Measurements from ENCODE around the gene GINS2. TPM values are rescaled to one million over a fixed set of nuclear protein-coding genes. Genes with fewer than 3 reads are reported as not detected.

The GINS2 gene
- total RNA-seq, 1 experiment from 2014 or later: 52.7 TPM

DNA sequence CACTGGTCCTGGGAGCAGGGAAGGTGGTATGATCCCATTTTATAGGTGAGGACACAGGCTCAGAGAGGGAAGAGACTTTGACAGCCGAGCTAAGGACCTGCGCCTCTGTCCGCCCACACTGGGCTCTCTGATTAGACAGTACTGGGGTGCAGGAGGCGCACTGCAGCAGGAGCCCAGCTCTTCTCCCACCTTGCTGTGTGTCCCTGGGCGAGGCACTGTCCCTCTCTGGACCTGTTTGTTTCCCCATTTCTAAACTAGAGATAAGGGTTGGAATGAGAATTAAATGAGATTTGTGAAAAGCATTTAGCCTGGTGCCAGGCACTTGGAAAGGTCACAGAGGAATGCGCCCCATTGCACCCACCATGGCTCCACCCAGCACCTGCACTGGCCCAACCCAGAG, 19.6 kb upstream of the GINS2 start:
- Histone ChIP-seq H2BK120ac (ENCODE audit: low read depth, low read length, poor library complexity, severe bottlenecking) (no peak overlapping the region), H4K91ac (ENCODE audit: insufficient read length, low read depth, low read length) (no peak overlapping the region), H3K9ac (ENCODE audit: extremely low read depth, insufficient read length, low read length) (no peak overlapping the region), H3K23ac (ENCODE audit: insufficient read length, low read depth, low read length) (no peak overlapping the region), H3K4ac (ENCODE audit: low read depth, low read length) (no peak overlapping the region), H2BK15ac (ENCODE audit: low read depth, low read length) (no peak overlapping the region), H3K79me1 (ENCODE audit: insufficient read depth, low read depth, low read length, poor library complexity, severe bottlenecking) (no peaks in the 10 kb centered on the region), H2AFZ (ENCODE audit: low read length) (no peak overlapping the region), H3K23me2 (ENCODE audit: insufficient read length, low read depth, low read length, poor library complexity, severe bottlenecking) (no peaks in the 10 kb centered on the region), H3K4me1 (ENCODE audit: insufficient read depth, low read length) (no peaks in the 10 kb centered on the region), H3K56ac (ENCODE audit: insufficient read length, low read depth, low read length) (no peak overlapping the region), H3K27me3 (ENCODE audit: insufficient read depth, low read length) (no peaks in the 10 kb centered on the region), H3K4me2 (ENCODE audit: insufficient read depth, insufficient read length, low read length) (no peak overlapping the region), H4K20me1 (ENCODE audit: control insufficient read depth, insufficient read depth, insufficient read length) (no peaks in the 10 kb centered on the region), H2AK5ac (ENCODE audit: insufficient read length, low read length) (no peak overlapping the region), H2BK12ac (ENCODE audit: insufficient read length, low read depth, low read length) (no peak overlapping the region), H3K18ac (ENCODE audit: insufficient read length, low read depth, low read length) (no peak overlapping the region), H3K79me2 (ENCODE audit: insufficient read depth, low read length) (no peaks in the 10 kb centered on the region), H3K9me3 (ENCODE audit: control insufficient read depth, low read depth, low read length) (peaks cover 7% of the 10 kb centered on the region), H2BK20ac (ENCODE audit: low read depth, low read length, poor library complexity, severe bottlenecking) (no peak overlapping the region), H4K5ac (ENCODE audit: insufficient read length, low read depth, low read length) (no peak overlapping the region), H3T11ph (ENCODE audit: low read length) (no peak overlapping the region), H2BK5ac (ENCODE audit: insufficient read length, low read length) (no peak overlapping the region), H4K8ac (replicated peaks; ENCODE audit: insufficient read length, low read depth, low read length) (no peak overlapping the region), H3K14ac (ENCODE audit: insufficient read depth, low read length) (no peak overlapping the region), H3K27ac (ENCODE audit: insufficient read length, low read depth, low read length) (no peak overlapping the region)
- H3K4me3 Mint-ChIP-seq: no peak overlapping the region
- peaks cover 6 to 13% (median 10%) of the 10 kb centered on the region in 3 experiments; a peak in 5 of 7 replicates for H3K36me3 Mint-ChIP-seq (ENCODE audit: insufficient read depth in 1 of 3, low read depth in 3 of 3)
- TF ChIP-seq, protein P1, sequence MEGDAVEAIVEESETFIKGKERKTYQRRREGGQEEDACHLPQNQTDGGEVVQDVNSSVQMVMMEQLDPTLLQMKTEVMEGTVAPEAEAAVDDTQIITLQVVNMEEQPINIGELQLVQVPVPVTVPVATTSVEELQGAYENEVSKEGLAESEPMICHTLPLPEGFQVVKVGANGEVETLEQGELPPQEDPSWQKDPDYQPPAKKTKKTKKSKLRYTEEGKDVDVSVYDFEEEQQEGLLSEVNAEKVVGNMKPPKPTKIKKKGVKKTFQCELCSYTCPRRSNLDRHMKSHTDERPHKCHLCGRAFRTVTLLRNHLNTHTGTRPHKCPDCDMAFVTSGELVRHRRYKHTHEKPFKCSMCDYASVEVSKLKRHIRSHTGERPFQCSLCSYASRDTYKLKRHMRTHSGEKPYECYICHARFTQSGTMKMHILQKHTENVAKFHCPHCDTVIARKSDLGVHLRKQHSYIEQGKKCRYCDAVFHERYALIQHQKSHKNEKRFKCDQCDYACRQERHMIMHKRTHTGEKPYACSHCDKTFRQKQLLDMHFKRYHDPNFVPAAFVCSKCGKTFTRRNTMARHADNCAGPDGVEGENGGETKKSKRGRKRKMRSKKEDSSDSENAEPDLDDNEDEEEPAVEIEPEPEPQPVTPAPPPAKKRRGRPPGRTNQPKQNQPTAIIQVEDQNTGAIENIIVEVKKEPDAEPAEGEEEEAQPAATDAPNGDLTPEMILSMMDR (conservative IDR thresholded peaks at IDR 0.05): no peak
- no peak for DNase-seq
- no peak overlapping the region for H3K27ac Mint-ChIP-seq
- WGBS (ENCODE audit: extremely low coverage, insufficient read length, low lambda C conversion rate): no CpG with 5 or more reads among the region's 6 CpGs
- peaks cover 15 to 18% of the 10 kb centered on the region in 2 experiments for H3K4me1 Mint-ChIP-seq
- H3K27me3 Mint-ChIP-seq (ENCODE audit: low read depth): peaks cover under 1% of the 10 kb centered on the region; the same call in 1 of the 2 replicates
- peaks cover 5 to 8% of the 10 kb centered on the region in 2 experiments for H3K9me3 Mint-ChIP-seq
